Inflammatory macrophage treated with lipopolysaccharide for 1 hour (primary cell): ENCODE data around the gene PRR29.

Experiments used
- DNase-seq, 2 donors: peaks; one replicate each; pipeline ENCODE4 v3.0.0-alpha.2; 2020 to 2022

Gene PRR29

DNA sequence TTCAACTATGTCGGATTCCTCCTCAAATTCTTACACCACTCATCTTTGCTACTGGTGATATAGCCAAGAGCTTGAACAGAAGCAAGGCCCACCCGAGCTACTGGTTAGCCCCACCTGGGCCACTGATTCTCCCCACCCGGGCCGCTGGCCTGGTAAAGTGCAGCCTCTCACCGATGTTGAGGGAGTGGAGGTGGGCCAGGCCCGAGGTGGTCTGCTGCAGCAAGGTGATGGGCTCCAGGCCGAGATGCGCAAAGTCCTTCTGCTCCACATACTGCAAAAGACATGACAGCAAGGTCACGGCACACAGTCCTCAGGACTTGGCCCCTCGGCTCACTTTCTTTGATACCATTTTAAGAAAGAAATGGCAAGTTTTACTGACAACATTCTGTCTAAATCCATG lies 55.0 kb downstream of the PRR29 start:
- no peak for DNase-seq
